GM20000 (cell line): ENCODE results near the gene RYR3.

Experiments
- DNase-seq: peaks from one replicate; pipeline ENCODE4 v3.0.0; 2012; ENCODE audit warnings: low spot score
- CTCF ChIP-seq: IDR thresholded peaks from 2 replicates; pipeline ENCODE4 v1.5.1; 2012; ENCODE audit warnings: mild to moderate bottlenecking, control low read depth; ENCODE audit errors: extremely low read depth, missing control alignments

The RYR3 gene

GRCh38 chr15:33678602-33679001 lies 367.8 kb downstream of the RYR3 start:
- DNase-seq, result no peak

GRCh38 chr15:33679061-33679460 lies 368.3 kb downstream of the RYR3 start:
- TF ChIP-seq CTCF, result no peak

More at GRCh38 chr15:33678602-33679001, 367.8 kb downstream of the RYR3 start:
- TF ChIP-seq CTCF, result no peak

DNA sequence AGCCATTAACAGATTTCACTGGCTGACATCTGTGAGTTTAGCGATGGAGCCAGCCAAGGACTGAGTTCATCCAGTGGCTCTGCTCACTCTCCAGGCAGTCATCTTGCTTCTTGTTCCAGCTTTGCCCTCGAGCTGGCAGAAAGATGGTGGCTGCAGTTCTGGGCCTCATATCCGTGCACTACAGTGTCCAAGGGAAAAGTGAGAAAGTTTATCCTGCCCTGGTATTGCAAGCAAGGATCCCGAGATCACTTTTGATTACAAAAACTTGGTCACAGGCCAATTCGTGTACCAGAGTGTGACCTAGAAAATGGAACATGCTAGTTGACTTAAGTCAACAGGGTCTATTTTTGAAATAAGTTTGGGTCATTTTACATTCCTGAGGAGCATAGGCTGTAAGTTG lies 369.6 kb downstream of the RYR3 start:
- DNase-seq, result no peak
- TF ChIP-seq CTCF, result no peak

More at GRCh38 chr15:33679061-33679460, 368.3 kb downstream of the RYR3 start:
- no peak for DNase-seq

DNA sequence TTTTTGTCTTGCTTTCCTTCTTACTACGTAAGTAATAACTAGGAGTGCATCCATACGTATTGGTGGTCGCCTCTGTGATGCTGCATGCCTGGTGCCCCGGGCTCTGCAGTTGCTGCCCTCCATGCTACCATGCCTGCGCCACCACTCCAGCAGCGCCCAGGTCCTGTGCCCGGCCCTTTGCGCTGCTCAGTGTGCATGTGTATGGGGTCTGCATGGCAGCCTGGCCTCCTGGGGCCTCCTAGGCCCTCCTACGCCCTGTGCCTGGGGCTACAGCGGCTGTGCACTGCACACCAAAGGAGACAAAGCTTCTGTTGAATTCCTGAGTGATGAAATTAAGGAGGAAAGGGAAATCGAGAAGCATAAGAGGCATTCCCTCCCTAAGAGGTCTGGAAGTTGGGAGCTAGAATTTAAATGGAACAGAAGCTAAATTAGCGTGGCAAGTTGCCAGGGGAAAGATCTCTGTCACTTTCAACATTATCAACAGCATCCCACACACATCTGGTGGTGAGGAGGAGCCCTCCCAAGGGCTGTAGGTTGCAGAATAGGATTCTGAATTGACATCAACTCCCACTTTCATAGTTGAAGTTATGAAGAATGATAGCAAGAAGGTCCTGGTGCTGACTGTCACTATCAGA lies 382.5 kb downstream of the RYR3 start:
- DNase-seq, result no peak
- no peak for TF ChIP-seq CTCF

- no peak for DNase-seq
- TF ChIP-seq CTCF, result no peak
Observed at GRCh38 chr15:33698126-33698525, 387.4 kb downstream of the RYR3 start.

DNA sequence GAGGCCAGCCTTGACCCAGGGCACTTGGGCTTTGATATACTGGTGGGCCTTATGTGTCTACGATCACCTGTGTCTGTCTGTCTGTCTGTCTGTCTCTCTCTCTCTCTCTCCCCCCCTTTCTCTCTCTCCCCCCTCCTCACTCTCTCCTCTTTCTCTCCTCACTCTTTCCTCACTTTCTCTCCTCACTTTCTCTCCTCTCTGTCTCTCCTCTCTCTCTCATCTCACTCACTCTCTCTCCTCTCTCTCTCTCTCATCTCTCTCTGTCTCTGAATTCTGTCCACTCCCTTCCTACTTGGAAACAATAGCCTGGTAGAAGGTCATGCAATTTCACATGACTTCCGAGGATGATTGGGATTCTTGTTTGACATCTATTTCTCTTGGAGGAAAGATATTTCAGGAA lies 388.4 kb downstream of the RYR3 start:
- DNase-seq, result no peak
- no peak for TF ChIP-seq CTCF

DNA sequence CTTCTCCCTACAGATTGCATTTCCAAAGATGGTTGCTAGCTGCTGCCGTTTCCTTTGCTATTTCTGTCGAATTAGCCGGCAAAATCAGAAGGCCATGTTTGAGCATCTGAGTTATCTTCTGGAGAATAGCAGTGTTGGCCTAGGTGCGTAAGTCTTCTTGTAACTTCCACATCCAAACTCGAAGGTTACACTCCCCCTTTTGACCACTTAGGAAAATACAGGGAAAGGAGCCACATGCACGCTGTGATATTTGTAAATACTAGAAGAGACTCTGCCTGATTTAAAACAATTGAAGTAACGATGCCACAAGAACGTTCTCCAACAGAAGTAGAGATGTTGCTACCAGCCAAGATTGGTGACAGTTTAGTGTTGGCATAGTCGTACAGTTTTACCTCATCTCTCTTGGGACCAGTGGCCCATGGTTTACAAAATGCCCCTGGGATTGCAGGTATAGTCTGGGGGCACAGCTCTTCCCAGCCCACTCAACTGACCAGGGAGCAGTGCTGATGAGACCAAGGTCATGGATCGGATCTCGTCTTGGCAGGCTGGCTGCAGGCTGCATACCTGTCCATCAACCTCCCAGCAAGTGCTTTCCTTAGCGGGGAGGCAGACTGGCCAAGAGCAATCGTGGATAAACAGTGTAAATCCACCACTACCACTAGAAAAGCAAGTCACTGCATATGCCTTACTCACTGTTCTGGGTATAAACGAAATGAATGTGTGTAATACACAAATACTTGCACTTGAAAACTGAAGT lies 389.1 kb downstream of the RYR3 start:
- DNase-seq, result no peak
- no peak for TF ChIP-seq CTCF
